Breast epithelium (tissue), 4 donors: Measurements from ENCODE around the gene SARNP. TPM values are rescaled to one million over a fixed set of nuclear protein-coding genes. Genes with fewer than 3 reads are reported as not detected.

Source experiments
- DNase-seq, 2 donors: peaks; one replicate each; pipeline ENCODE4 v3.0.0-alpha.2; 2019; ENCODE audit warnings: low spot score in 2 of 2
- H3K27ac ChIP-seq, 2 donors: fragments of 200-600 bp; sonication (generic) in 1 of 2; one replicate each; pipeline ENCODE4 v1.5.1; 2016 to 2019; ENCODE audit warnings: mild to moderate bottlenecking in 1 of 2
- H3K27me3 ChIP-seq, 2 donors: fragments of 200-600 bp; sonication (generic) in 1 of 2; one replicate each; pipeline versions ENCODE4 v1.5.1 to v1.6.0; 2017 to 2019; ENCODE audit warnings: control low read depth in 1 of 2, mild to moderate bottlenecking in 1 of 2
- H3K36me3 ChIP-seq: fragments of 200-600 bp; one replicate; pipeline ENCODE4 v1.5.1; 2019
- H3K4me1 ChIP-seq, 2 donors: fragments of 200-600 bp; sonication (generic); one replicate each; pipeline ENCODE4 v1.5.1; 2016 to 2019; ENCODE audit warnings: control low read depth in 1 of 2
- H3K4me3 ChIP-seq, 3 donors: fragments of 200-600 bp; sonication (generic); 1 replicate in 2 of 3; 2 replicates in 1 of 3; pipeline ENCODE4 v1.5.1; 2016 to 2019; ENCODE audit warnings: mild to moderate bottlenecking in 3 of 3, moderate library complexity in 2 of 3
- H3K9me3 ChIP-seq, 2 donors: fragments of 200-600 bp; sonication (generic) in 1 of 2; one replicate each; pipeline ENCODE4 v1.5.1; 2016 to 2019; ENCODE audit warnings: control low read depth in 1 of 2
- CTCF ChIP-seq, 3 donors: fragments of 450-650 bp; IDR thresholded peaks; one replicate each; pipeline ENCODE4 v1.5.1; 2016 to 2017; ENCODE audit warnings: antibody characterized with exemption in 3 of 3, mild to moderate bottlenecking in 3 of 3, moderate library complexity in 3 of 3
- POLR2A ChIP-seq: fragments of 450-650 bp; IDR thresholded peaks from one replicate; pipeline ENCODE4 v1.6.1; 2016; ENCODE audit warnings: antibody characterized with exemption, mild to moderate bottlenecking, moderate library complexity
- POLR2AphosphoS5 ChIP-seq, 3 donors: sonication (generic); formaldehyde crosslinking; IDR thresholded peaks; one replicate each; pipeline ENCODE4 v1.6.1; 2017; ENCODE audit warnings: antibody characterized with exemption in 3 of 3
- intact Hi-C: fragments of 100-400 bp; cut with DNase I; formaldehyde crosslinking; loops from one replicate; pipeline ENCODE4 v1.15.1; 2023; ENCODE audit warnings: low total_unique reads
- total RNA-seq, 3 donors: library from RNA; depleted of rRNA; stranded (reverse); fragments of >200 nt; gene quantifications; one replicate each; pipeline ENCODE4 v1.1.0, GENCODE V29; 2016

SARNP gene
- total RNA-seq, 3 donors from 2014 or later = 54.7 to 64.3 (median 55.3) TPM

GRCh38 chr12:55715169-55715764 lies 102.3 kb downstream of the SARNP start:
- Histone ChIP-seq H3K36me3 (no peaks in the 10 kb centered on the region), H3K9me3 (no peaks in the 10 kb centered on the region), H3K4me3 (peak overlapping the region; percentile 76 to 79 (median 78)), H3K27ac (peak overlapping the region; percentile 96 to 97), H3K4me1 (peaks cover 12 to 23% of the 10 kb centered on the region in 2 donors), H3K27me3 (no peaks in the 10 kb centered on the region)
- TF ChIP-seq POLR2AphosphoS5 (IDR thresholded peaks at IDR 0.05) (no peak), POLR2A (no peak), CTCF (IDR thresholded peaks at IDR 0.05) (no peak)
- no peak for DNase-seq
- intact Hi-C loops = no loop called here

GRCh38 chr12:55713721-55714120 lies 103.8 kb downstream of the SARNP start:
- DNase-seq = no peak
- Histone ChIP-seq H3K36me3 (no peaks in the 10 kb centered on the region), H3K27ac (no peak overlapping the region), H3K4me3 (no peak overlapping the region), H3K4me1 (peaks cover 8 to 14% of the 10 kb centered on the region in 2 donors), H3K9me3 (no peaks in the 10 kb centered on the region), H3K27me3 (no peaks in the 10 kb centered on the region)
- intact Hi-C loops = no loop called here
- no peak for TF ChIP-seq POLR2AphosphoS5 (IDR thresholded peaks at IDR 0.05)
- no peak for TF ChIP-seq POLR2A
- TF ChIP-seq CTCF (IDR thresholded peaks at IDR 0.05) = no peak

- DNase-seq = no peak
- intact Hi-C loops = no loop called here
- H3K36me3 ChIP-seq = no peaks in the 10 kb centered on the region
- peak overlapping the region in 1 of 2 donors; percentile 14 for H3K27ac ChIP-seq
- peaks cover 5 to 12% of the 10 kb centered on the region in 2 donors for H3K4me1 ChIP-seq
- H3K27me3 ChIP-seq = no peaks in the 10 kb centered on the region
- no peak overlapping the region for H3K4me3 ChIP-seq
- no peak for TF ChIP-seq POLR2AphosphoS5 (IDR thresholded peaks at IDR 0.05)
- TF ChIP-seq POLR2A = no peak
- TF ChIP-seq CTCF (IDR thresholded peaks at IDR 0.05) = no peak
- H3K9me3 ChIP-seq = no peaks in the 10 kb centered on the region
These were observed 104.7 kb downstream of the SARNP start for GRCh38 chr12:55712700-55713415.

GRCh38 chr12:55711786-55712553 lies 105.6 kb downstream of the SARNP start:
- peak overlapping the region in 1 of 2 donors; percentile 14 for H3K27ac ChIP-seq
- peaks cover 3 to 4% of the 10 kb centered on the region in 2 donors for H3K4me1 ChIP-seq
- intact Hi-C loops = no loop called here
- H3K27me3 ChIP-seq = no peaks in the 10 kb centered on the region
- H3K9me3 ChIP-seq = no peaks in the 10 kb centered on the region
- H3K4me3 ChIP-seq = no peak overlapping the region
- no peak for DNase-seq
- TF ChIP-seq POLR2AphosphoS5 (IDR thresholded peaks at IDR 0.05) (no peak), POLR2A (no peak), CTCF (IDR thresholded peaks at IDR 0.05) (no peak)
- H3K36me3 ChIP-seq = no peaks in the 10 kb centered on the region
